Inferior parietal cortex (tissue), 1 donor: ENCODE results near the gene FUT8.

Experiments used
- DNase-seq: peaks from one replicate; pipeline ENCODE4 v3.0.0-alpha.2; 2016; ENCODE audit errors: extremely low spot score

FUT8 gene

DNA sequence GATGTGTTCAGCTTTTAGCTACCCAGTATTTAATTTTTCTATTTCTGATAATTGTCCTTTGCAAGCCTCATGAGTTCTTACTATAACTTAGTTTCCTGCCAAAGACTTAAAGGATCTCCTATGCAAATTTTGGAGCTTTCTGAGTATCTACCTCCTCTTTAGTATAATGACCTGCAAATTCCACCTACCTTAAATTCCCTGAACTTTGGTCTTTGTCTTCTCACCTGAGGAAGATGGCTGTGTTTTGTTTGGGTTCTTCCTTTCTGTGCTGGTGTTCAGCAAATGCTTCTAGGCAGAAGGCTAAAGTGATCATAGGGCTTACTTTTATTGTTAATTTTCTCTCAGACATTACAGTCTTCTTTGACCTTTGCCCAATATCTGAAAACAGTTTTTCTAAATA lies 142.8 kb downstream of the FUT8 start:
- DNase-seq = no peak

GRCh38 chr14:65558363-65558762 lies 145.8 kb downstream of the FUT8 start:
- no peak for DNase-seq

DNA sequence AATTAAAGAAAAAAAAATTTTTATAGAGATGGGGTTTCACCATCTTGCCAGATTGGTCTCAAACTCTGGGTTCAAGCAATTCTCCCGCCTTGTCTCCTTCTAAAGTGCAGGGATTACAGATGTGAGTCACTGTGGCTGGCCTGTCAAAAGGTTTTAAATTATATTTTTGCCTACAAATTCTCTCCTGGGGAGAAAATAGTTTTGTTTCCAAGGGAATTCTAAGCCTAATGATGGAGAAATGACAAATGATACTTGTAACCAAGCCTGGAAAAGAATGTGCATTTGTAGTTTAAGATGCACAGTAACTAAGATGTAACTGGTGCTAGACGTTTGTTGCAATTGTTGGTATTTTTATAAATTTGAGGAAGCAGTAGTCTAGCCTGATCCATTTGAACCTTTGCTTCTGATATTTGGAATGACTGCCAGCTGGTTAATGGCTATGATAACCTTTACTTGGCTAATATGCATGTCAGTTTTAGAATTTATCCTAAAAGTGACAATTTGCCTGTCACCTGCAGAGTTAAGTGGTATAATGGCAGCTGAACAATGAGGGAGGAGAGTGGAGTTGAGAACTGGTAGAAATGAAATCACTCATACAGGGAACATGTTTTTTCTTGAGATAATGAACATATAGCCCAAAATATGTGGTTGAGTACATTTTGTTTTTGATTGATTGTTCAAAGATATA lies 148.0 kb downstream of the FUT8 start:
- no peak for DNase-seq

DNA sequence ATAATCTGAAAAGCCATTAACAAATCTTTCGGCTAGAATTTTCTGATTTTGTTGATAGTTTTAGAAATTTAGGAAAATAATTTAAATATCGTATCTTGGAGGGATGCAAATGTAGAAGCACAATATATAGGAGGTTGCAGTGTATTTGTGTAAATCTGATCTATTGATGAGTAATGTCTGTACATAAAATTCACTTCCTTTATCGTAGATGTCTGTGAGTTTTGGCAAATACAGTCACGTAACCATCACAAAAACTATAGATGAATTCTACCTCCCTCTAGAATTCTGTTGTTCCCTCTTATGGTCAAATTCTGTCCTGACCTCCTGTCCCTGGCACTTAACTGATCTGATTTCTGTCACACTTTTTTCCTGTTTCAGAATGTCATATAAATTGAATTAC lies 151.8 kb downstream of the FUT8 start:
- no peak for DNase-seq

DNA sequence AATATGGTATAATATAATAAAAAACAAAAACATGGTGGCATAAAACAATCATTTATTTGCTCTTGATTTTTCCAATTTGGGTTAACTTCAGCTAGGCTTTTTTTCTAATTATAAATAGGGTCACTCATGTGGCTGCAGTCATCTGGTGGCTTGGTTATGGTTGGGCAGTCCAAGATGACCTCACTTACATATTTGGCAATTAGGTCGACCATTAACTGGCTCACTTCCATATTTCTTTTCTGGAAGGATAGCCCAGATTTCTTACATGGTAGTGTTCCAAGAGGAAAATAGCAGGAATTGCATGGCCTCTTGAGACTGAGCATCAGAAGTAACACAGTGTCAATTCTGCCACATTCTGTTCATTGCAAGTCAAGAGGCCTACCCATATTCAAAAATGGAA lies 153.4 kb downstream of the FUT8 start:
- no peak for DNase-seq

GRCh38 chr14:65566820-65567522 lies 154.4 kb downstream of the FUT8 start:
- no peak for DNase-seq

- no peak for DNase-seq
Measured at GRCh38 chr14:65574611-65575010, 162.1 kb downstream of the FUT8 start.

- DNase-seq = no peak
Measured at GRCh38 chr14:65575389-65575788, 162.9 kb downstream of the FUT8 start.

DNA sequence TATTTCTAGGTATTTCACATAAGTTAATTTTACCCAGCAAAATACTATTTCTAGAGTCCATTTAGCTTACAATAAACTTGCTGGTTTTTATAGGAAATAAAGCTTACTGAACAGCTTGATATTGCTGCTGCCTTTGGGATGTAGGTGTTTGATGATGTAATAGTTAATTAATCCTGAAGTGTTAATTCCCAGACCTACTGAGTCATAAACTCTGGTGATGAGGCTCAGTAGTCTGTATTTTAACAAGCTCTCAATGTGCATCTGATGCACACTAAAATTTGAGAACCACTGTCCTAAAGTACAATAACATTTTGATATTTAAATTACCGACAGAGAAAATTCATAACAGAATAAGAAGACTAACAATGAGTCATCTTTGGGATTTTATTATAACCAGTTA lies 168.4 kb downstream of the FUT8 start:
- DNase-seq = no peak

DNA sequence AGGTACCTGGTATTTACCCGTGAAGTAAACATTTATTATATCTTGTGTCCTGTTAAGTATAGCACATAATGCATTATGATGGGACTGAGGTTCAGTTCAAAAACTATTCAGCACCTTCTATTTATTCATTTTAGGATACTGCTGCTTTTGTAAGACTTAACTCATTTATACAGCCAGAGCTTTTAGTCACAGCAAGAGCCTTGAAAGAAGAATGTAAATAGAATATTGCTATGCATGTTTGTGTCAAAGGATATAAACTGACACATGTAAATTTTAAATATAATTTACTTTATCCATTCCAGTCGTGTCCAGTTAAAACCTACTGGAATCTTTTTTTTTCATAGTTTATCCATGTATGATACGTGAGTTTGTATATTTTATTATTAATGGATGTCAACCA lies 168.8 kb downstream of the FUT8 start:
- DNase-seq = no peak

DNA sequence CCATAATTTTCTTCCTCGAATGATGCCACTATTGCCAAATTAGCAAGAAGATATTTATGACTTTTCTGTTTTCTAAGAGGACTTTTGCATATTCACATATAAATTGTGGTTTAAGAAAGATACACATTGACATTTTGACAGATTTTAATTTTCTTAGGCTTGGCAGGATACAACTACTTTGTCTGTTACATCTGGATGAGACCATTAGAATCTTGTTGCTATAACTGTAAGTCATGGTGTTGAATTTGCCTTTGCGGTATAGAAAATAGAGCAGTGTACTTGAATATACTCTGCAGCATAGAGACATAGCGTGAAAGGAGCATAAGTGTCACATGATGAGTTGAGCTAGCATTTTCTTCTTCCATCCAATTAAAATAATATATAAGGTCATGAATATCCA lies 169.3 kb downstream of the FUT8 start:
- DNase-seq = no peak

DNA sequence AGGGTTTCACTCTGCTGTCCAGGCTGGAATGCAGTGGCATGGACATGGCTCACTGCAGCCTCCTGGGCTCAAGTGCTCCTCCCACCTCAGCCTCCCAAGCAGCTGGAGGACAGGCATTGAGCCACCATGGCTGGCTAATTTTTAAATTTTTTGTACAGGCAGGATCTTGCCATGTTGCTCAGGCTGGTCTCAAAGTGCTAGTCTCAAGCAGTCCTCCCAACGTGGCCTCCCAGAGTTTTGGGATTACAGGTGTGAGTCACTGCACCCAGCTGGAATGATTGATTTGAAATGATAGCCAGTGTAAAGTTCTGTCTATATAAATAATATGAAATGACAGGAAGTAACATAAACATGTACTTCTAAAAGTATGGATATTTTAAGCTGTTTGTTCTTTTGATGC lies 172.7 kb downstream of the FUT8 start:
- no peak for DNase-seq

GRCh38 chr14:65588426-65589140 lies 176.1 kb downstream of the FUT8 start:
- DNase-seq = no peak

- DNase-seq = no peak
Measured at GRCh38 chr14:65594153-65594881, 181.8 kb downstream of the FUT8 start.

DNA sequence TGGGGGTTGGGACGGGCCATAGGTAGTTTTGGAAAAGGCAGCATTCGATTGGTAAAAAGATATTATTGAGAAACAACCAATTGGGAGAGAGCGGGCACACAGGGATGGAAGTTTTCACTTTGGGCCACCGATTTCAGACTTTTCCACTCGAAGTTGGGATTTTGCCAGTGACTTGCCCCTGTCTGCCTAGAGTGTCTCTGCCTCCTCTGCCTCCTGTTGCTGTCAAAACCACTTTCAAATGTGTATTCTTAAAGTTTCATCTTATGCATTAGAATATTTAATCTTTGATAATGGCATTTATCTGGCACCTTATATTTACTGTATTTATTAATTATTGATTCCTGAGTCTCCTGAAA lies 182.3 kb downstream of the FUT8 start:
- DNase-seq = no peak

- no peak for DNase-seq
Measured at GRCh38 chr14:65599375-65599774, 186.8 kb downstream of the FUT8 start.

DNA sequence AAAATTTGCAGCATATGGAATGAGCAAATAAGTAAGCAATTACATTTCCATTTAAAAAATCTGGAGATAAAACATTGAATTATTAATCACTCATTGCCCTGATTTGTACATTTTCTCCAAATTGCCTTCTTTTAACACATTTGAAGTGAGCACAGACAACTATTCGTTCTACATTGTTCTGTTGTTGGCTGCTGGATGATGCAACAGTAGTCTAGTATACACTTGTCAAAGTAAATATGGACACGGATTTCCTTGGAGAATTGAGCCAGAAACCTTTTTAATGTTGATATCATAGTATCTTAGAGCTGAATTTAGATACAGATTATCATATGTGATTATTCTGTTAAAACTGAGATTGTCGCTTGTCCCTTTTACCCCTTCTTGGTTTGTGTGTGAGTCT lies 188.2 kb downstream of the FUT8 start:
- DNase-seq = no peak

DNA sequence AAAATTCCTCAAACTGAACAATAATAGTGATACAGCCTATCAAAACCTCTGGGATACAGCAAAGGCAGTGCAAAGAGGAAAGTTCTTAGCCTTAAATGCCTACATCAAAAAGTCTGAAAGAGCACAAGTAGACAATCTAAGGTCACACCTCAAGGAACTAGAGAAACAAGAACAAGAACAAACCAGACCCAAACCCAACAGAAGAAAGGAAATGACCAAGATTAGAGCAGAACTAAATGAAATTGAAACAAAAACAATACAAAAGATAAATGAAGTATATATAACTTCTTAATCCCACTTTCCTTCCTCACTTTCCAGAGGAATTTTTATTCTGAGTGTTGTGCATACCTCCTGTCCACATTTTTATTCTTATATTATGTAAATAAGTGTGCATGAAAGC lies 192.0 kb downstream of the FUT8 start:
- no peak for DNase-seq

DNA sequence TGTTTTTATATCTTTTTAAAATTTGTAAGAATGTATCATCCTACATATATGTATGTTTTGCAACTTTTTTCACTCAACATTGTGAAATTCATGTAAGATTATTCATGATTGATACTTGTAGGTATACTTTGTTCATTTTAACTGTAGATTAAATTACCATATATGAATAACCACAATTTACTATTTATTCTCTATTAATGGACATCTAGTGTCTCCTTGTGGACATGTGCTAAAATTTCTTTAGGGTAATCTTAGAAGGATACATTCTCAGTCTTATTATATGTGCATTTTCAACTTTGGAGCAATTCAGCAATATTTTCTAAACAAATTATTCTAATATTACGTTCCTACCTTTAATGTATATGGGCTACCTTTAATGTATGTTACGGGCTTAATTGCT lies 192.4 kb downstream of the FUT8 start:
- no peak for DNase-seq

GRCh38 chr14:65606460-65606859 lies 193.9 kb downstream of the FUT8 start:
- DNase-seq = no peak

DNA sequence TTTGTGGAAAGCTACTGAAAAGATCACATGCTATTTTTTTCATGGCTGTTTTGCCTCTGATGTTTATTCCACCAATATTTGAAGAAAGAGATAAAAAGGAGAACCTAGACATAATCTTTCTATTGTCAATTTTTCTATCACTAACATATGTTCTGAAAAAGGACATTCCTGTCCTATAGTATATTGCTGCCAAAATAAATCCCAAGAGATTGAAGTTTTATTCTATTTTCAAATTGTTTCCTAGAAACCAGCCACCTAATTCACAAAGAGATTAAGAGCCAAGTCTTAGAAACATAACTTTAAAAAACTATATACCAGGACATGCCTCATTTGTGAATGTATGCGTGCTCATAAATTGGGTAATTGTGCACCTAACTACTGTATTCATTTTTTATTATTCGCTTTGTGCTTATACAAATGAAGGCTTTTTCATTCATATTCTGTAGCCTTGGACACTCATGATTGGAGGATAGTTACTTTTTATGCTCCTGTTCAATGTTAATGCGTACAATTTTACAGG lies 200.7 kb downstream of the FUT8 start:
- DNase-seq = no peak

- no peak for DNase-seq
Measured at GRCh38 chr14:65618996-65619395, 206.5 kb downstream of the FUT8 start.
